IPS-20b (cell line): ENCODE data around the gene CDC6.

Experiments used
- H3K27ac ChIP-seq: one replicate; pipeline ENCODE4 v1.5.1; 2013; ENCODE audit warnings: low read length
- H3K27me3 ChIP-seq: 2 replicates; pipeline ENCODE4 v1.6.1; 2013; ENCODE audit warnings: mild to moderate bottlenecking, low read length, inconsistent platforms; ENCODE audit not compliant: insufficient read depth
- H3K36me3 ChIP-seq: 2 replicates; pipeline ENCODE4 v1.6.1; 2013; ENCODE audit warnings: low read depth, mild to moderate bottlenecking, inconsistent platforms, low read length, moderate library complexity; ENCODE audit not compliant: insufficient read depth
- H3K4me1 ChIP-seq: 2 replicates; pipeline ENCODE4 v1.6.1; 2013; ENCODE audit warnings: mild to moderate bottlenecking, control low read depth, inconsistent platforms, low read length, moderate library complexity; ENCODE audit not compliant: insufficient read depth
- H3K4me3 ChIP-seq: 2 replicates; pipeline ENCODE4 v1.5.1; 2013; ENCODE audit warnings: mild to moderate bottlenecking, low read length, inconsistent platforms
- H3K9ac ChIP-seq: 2 replicates; pipeline ENCODE4 v1.6.1; 2013; ENCODE audit warnings: low read depth, mild to moderate bottlenecking, inconsistent platforms, low read length, moderate library complexity
- H3K9me3 ChIP-seq: 2 replicates; pipeline ENCODE4 v1.6.1; 2013; ENCODE audit warnings: mild to moderate bottlenecking, low read depth, low read length, inconsistent platforms; ENCODE audit not compliant: insufficient read depth

The CDC6 gene

GRCh38 chr17:40327735-40328385 is 40.2 kb downstream of the CDC6 start:
- no peak overlapping the region for H3K27ac ChIP-seq
- no peaks in the 10 kb centered on the region for H3K9me3 ChIP-seq
- no peak overlapping the region for H3K9ac ChIP-seq
- H3K27me3 ChIP-seq = no peaks in the 10 kb centered on the region
- H3K4me1 ChIP-seq = no peaks in the 10 kb centered on the region
- no peak overlapping the region for H3K4me3 ChIP-seq
- no peaks in the 10 kb centered on the region for H3K36me3 ChIP-seq

- Histone ChIP-seq H3K27ac (no peak overlapping the region), H3K9ac (no peak overlapping the region), H3K36me3 (no peaks in the 10 kb centered on the region), H3K4me1 (no peaks in the 10 kb centered on the region), H3K27me3 (no peaks in the 10 kb centered on the region), H3K9me3 (no peaks in the 10 kb centered on the region), H3K4me3 (no peak overlapping the region)
Observed at GRCh38 chr17:40328386-40328766, 40.7 kb downstream of the CDC6 start.

- H3K4me3 ChIP-seq = no peak overlapping the region
Observed at GRCh38 chr17:40329839-40330794, 42.4 kb downstream of the CDC6 start.

GRCh38 chr17:40330850-40331470 is 43.3 kb downstream of the CDC6 start:
- H3K36me3 ChIP-seq = no peaks in the 10 kb centered on the region
- no peaks in the 10 kb centered on the region for H3K4me1 ChIP-seq

More at GRCh38 chr17:40329839-40330794, 42.4 kb downstream of the CDC6 start:
- no peak overlapping the region for H3K9ac ChIP-seq
- H3K27me3 ChIP-seq = peaks cover 16% of the 10 kb centered on the region
- no peaks in the 10 kb centered on the region for H3K9me3 ChIP-seq
- no peaks in the 10 kb centered on the region for H3K36me3 ChIP-seq
- H3K27ac ChIP-seq = no peak overlapping the region
- H3K4me1 ChIP-seq = no peaks in the 10 kb centered on the region

GRCh38 chr17:40331743-40332641 is 44.3 kb downstream of the CDC6 start:
- Histone ChIP-seq H3K9ac (no peak overlapping the region), H3K4me3 (no peak overlapping the region), H3K36me3 (no peaks in the 10 kb centered on the region), H3K27ac (no peak overlapping the region), H3K4me1 (no peaks in the 10 kb centered on the region), H3K27me3 (peaks cover 25% of the 10 kb centered on the region), H3K9me3 (no peaks in the 10 kb centered on the region)

More at GRCh38 chr17:40330850-40331470, 43.3 kb downstream of the CDC6 start:
- H3K27me3 ChIP-seq = peaks cover 22% of the 10 kb centered on the region
- H3K9me3 ChIP-seq = no peaks in the 10 kb centered on the region
- no peak overlapping the region for H3K27ac ChIP-seq
- H3K9ac ChIP-seq = no peak overlapping the region
- H3K4me3 ChIP-seq = no peak overlapping the region

GRCh38 chr17:40333781-40334448 is 46.2 kb downstream of the CDC6 start:
- peaks cover 44% of the 10 kb centered on the region for H3K27me3 ChIP-seq
- no peaks in the 10 kb centered on the region for H3K36me3 ChIP-seq
- no peaks in the 10 kb centered on the region for H3K9me3 ChIP-seq
- no peaks in the 10 kb centered on the region for H3K4me1 ChIP-seq
- H3K9ac ChIP-seq = no peak overlapping the region
- no peak overlapping the region for H3K4me3 ChIP-seq
- H3K27ac ChIP-seq = no peak overlapping the region

- H3K27ac ChIP-seq = no peak overlapping the region
- no peak overlapping the region for H3K9ac ChIP-seq
- H3K4me1 ChIP-seq = no peaks in the 10 kb centered on the region
- no peak overlapping the region for H3K4me3 ChIP-seq
- peaks cover 61% of the 10 kb centered on the region for H3K27me3 ChIP-seq
- H3K36me3 ChIP-seq = no peaks in the 10 kb centered on the region
- no peaks in the 10 kb centered on the region for H3K9me3 ChIP-seq
Observed at GRCh38 chr17:40335620-40336019, 47.9 kb downstream of the CDC6 start.

GRCh38 chr17:40337351-40337750 is 49.7 kb downstream of the CDC6 start:
- no peaks in the 10 kb centered on the region; the same call in 1 of the 2 replicates for H3K4me1 ChIP-seq
- H3K9ac ChIP-seq = no peak overlapping the region
- no peak overlapping the region for H3K27ac ChIP-seq
- no peak overlapping the region for H3K4me3 ChIP-seq
- H3K36me3 ChIP-seq = no peaks in the 10 kb centered on the region
- peaks cover 71% of the 10 kb centered on the region for H3K27me3 ChIP-seq
- H3K9me3 ChIP-seq = no peaks in the 10 kb centered on the region

- peaks cover 78% of the 10 kb centered on the region for H3K27me3 ChIP-seq
- H3K4me3 ChIP-seq = no peak overlapping the region
- peaks cover 4% of the 10 kb centered on the region; the same call in 1 of the 2 replicates for H3K4me1 ChIP-seq
- no peaks in the 10 kb centered on the region for H3K9me3 ChIP-seq
- H3K36me3 ChIP-seq = no peaks in the 10 kb centered on the region
- H3K9ac ChIP-seq = no peak overlapping the region
- H3K27ac ChIP-seq = no peak overlapping the region
Observed at GRCh38 chr17:40338058-40338457, 50.4 kb downstream of the CDC6 start.

GRCh38 chr17:40338941-40339649 is 51.4 kb downstream of the CDC6 start:
- Histone ChIP-seq H3K36me3 (no peaks in the 10 kb centered on the region), H3K9ac (no peak overlapping the region), H3K27ac (no peak overlapping the region), H3K4me3 (no peak overlapping the region), H3K4me1 (peaks cover 14% of the 10 kb centered on the region), H3K9me3 (no peaks in the 10 kb centered on the region), H3K27me3 (peaks cover 82% of the 10 kb centered on the region)
